Vagina (tissue), 2 donors: ENCODE data around the gene CEACAM21. TPM values are rescaled to one million over a fixed set of nuclear protein-coding genes. Genes with fewer than 3 reads are reported as not detected.

Experiments used
- DNase-seq, 2 donors: peaks; one replicate each; pipeline ENCODE4 v3.0.0-alpha.2; 2017; ENCODE audit errors: extremely low spot score in 2 of 2
- H3K27ac ChIP-seq: fragments of 200-600 bp; sonication (generic); one replicate; pipeline ENCODE4 v1.5.1; 2019
- H3K27me3 ChIP-seq: fragments of 200-600 bp; sonication (generic); one replicate; pipeline ENCODE4 v1.5.1; 2019
- H3K36me3 ChIP-seq, 2 donors: fragments of 200-600 bp; sonication (generic); one replicate each; pipeline ENCODE4 v1.5.1; 2017 to 2019
- H3K4me1 ChIP-seq: fragments of 200-600 bp; sonication (generic); one replicate; pipeline ENCODE4 v1.5.1; 2019
- H3K4me3 ChIP-seq, 2 donors: fragments of 200-600 bp; sonication (generic); 1 replicate in 1 of 2; 2 replicates in 1 of 2; pipeline ENCODE4 v1.5.1; 2016 to 2019
- H3K9me3 ChIP-seq: fragments of 200-600 bp; sonication (generic); one replicate; pipeline ENCODE4 v1.5.1; 2019
- CTCF ChIP-seq, 3 experiments: fragments of 450-650 bp in 2 of 3; fragments of 200-600 bp in 1 of 3; sonication (generic) in 1 of 3; IDR thresholded peaks; one replicate each; pipeline ENCODE4 v1.5.1; 2017 to 2019; ENCODE audit warnings: antibody characterized with exemption in 3 of 3, mild to moderate bottlenecking in 2 of 3, moderate library complexity in 2 of 3
- POLR2A ChIP-seq, 2 donors: fragments of 450-650 bp; IDR thresholded peaks; one replicate each; pipeline ENCODE4 v1.6.1; 2017; ENCODE audit warnings: antibody characterized with exemption in 2 of 2, mild to moderate bottlenecking in 2 of 2, moderate library complexity in 2 of 2
- POLR2AphosphoS5 ChIP-seq, 2 donors: sonication (generic); formaldehyde crosslinking; IDR thresholded peaks; one replicate each; pipeline ENCODE4 v1.9.0; 2017; ENCODE audit warnings: antibody characterized with exemption in 2 of 2, mild to moderate bottlenecking in 2 of 2, low read depth in 1 of 2; ENCODE audit not compliant: insufficient read depth in 1 of 2
- intact Hi-C: fragments of 100-400 bp; cut with DNase I; formaldehyde crosslinking; loops from one replicate; pipeline ENCODE4 v1.15.1; 2023
- total RNA-seq: library from RNA; depleted of rRNA; stranded (reverse); fragments of >200 nt; gene quantifications from one replicate; pipeline ENCODE4 v1.2.3, GENCODE V29; 2016

Gene CEACAM21
- total RNA-seq, 1 donor from 2014 or later = not detected

GRCh38 chr19:41552558-41552957 is 23.4 kb upstream of the CEACAM21 start:
- H3K27me3 ChIP-seq = no peaks in the 10 kb centered on the region
- TF ChIP-seq POLR2A (IDR thresholded peaks at IDR 0.05) (no peak), POLR2AphosphoS5 (IDR thresholded peaks at IDR 0.05; ENCODE audit: insufficient read depth in 1 of 2, low read depth in 1 of 2) (no peak), CTCF (IDR thresholded peaks at IDR 0.05) (no peak)
- no peaks in the 10 kb centered on the region for H3K4me1 ChIP-seq
- H3K9me3 ChIP-seq = no peaks in the 10 kb centered on the region
- no peaks in the 10 kb centered on the region for H3K36me3 ChIP-seq
- peak overlapping the region; percentile 27 for H3K27ac ChIP-seq
- intact Hi-C loops = loop anchor here (10.0 kb wide), 1 partner anchor 98 kb away; no protein-coding TSS in a partner anchor
- DNase-seq = no peak
- no peak overlapping the region for H3K4me3 ChIP-seq

GRCh38 chr19:41553804-41554203 is 22.2 kb upstream of the CEACAM21 start:
- Histone ChIP-seq H3K36me3 (no peaks in the 10 kb centered on the region), H3K27ac (no peak overlapping the region), H3K4me1 (no peaks in the 10 kb centered on the region), H3K9me3 (no peaks in the 10 kb centered on the region), H3K4me3 (no peak overlapping the region), H3K27me3 (no peaks in the 10 kb centered on the region)
- no peak for DNase-seq
- intact Hi-C loops = loop anchor here (10.0 kb wide), 1 partner anchor 99 kb away; no protein-coding TSS in a partner anchor
- TF ChIP-seq POLR2AphosphoS5 (IDR thresholded peaks at IDR 0.05; ENCODE audit: insufficient read depth in 1 of 2, low read depth in 1 of 2) (no peak), POLR2A (IDR thresholded peaks at IDR 0.05) (no peak), CTCF (IDR thresholded peaks at IDR 0.05) (no peak)

- no peak for DNase-seq
- Histone ChIP-seq H3K36me3 (no peaks in the 10 kb centered on the region), H3K9me3 (no peaks in the 10 kb centered on the region), H3K27me3 (no peaks in the 10 kb centered on the region), H3K4me3 (no peak overlapping the region), H3K4me1 (no peaks in the 10 kb centered on the region), H3K27ac (no peak overlapping the region)
- TF ChIP-seq POLR2AphosphoS5 (IDR thresholded peaks at IDR 0.05; ENCODE audit: insufficient read depth in 1 of 2, low read depth in 1 of 2) (peak in 1 of 2 donors; percentile 23), POLR2A (IDR thresholded peaks at IDR 0.05) (no peak), CTCF (IDR thresholded peaks at IDR 0.05) (no peak)
- intact Hi-C loops = loop anchor here (10.0 kb wide), 1 partner anchor 100 kb away; no protein-coding TSS in a partner anchor
Observed at GRCh38 chr19:41554907-41555306, 21.1 kb upstream of the CEACAM21 start.

GRCh38 chr19:41555748-41556147 is 20.2 kb upstream of the CEACAM21 start:
- DNase-seq = no peak
- H3K27ac ChIP-seq = no peak overlapping the region
- H3K9me3 ChIP-seq = no peaks in the 10 kb centered on the region
- no peaks in the 10 kb centered on the region for H3K36me3 ChIP-seq
- H3K4me1 ChIP-seq = no peaks in the 10 kb centered on the region
- TF ChIP-seq POLR2AphosphoS5 (IDR thresholded peaks at IDR 0.05; ENCODE audit: insufficient read depth in 1 of 2, low read depth in 1 of 2) (no peak), POLR2A (IDR thresholded peaks at IDR 0.05) (no peak), CTCF (IDR thresholded peaks at IDR 0.05) (no peak)
- intact Hi-C loops = loop anchor here (10.0 kb wide), 1 partner anchor 101 kb away; no protein-coding TSS in a partner anchor
- no peaks in the 10 kb centered on the region for H3K27me3 ChIP-seq
- no peak overlapping the region for H3K4me3 ChIP-seq

GRCh38 chr19:41563854-41564514 is 12.0 kb upstream of the CEACAM21 start:
- intact Hi-C loops = no loop called here
- TF ChIP-seq CTCF (IDR thresholded peaks at IDR 0.05) = no peak
- TF ChIP-seq POLR2A (IDR thresholded peaks at IDR 0.05) = no peak
- TF ChIP-seq POLR2AphosphoS5 (IDR thresholded peaks at IDR 0.05; ENCODE audit: insufficient read depth in 1 of 2, low read depth in 1 of 2) = no peak
- no peak overlapping the region for H3K4me3 ChIP-seq

More at GRCh38 chr19:41563854-41564514, 12.0 kb upstream of the CEACAM21 start:
- Histone ChIP-seq H3K9me3 (no peaks in the 10 kb centered on the region), H3K36me3 (no peaks in the 10 kb centered on the region), H3K27ac (no peak overlapping the region), H3K27me3 (peaks cover 5% of the 10 kb centered on the region), H3K4me1 (peaks cover 9% of the 10 kb centered on the region)
- DNase-seq = no peak
